COR-L47 (cell line): ENCODE results near the gene AGAP2.
"Not testable (repeated sequence)": the region's sequence is repeated elsewhere in the genome, so short reads cannot be mapped to it uniquely, and the experiment has no call there.

Source experiments
- DNase-seq: peaks from one replicate; lab custom pipeline; 2025; lab: John Stamatoyannopoulos, UW

AGAP2 gene

GRCh38 chr12:57738661-57739237, at the start of gene AGAP2:
TSS of gene AGAP2 (minus strand) at chr12:57738742. CDS start at chr12:57738246, 496 bp downstream.
- DNase-seq = peak; percentile 70

DNA sequence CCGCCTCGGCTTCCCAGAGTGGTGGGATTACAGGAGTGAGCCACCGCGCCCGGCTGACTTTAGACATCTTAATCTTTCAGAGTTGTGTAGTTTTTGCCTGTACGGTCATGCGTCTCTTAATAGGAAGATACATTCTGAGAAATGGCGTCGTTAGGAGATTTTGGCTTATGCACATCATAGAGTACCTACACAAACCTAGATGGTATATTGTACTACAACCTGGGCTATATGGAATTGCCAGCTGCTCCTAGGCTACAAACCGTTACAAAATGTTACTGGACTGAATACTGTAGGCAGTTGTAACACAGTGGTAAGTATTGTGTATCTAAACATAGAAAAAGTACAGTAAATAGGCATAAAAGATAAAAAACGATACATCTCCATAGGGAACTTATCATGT, 45.3 kb upstream of the AGAP2 start:
- no peak for DNase-seq

DNA sequence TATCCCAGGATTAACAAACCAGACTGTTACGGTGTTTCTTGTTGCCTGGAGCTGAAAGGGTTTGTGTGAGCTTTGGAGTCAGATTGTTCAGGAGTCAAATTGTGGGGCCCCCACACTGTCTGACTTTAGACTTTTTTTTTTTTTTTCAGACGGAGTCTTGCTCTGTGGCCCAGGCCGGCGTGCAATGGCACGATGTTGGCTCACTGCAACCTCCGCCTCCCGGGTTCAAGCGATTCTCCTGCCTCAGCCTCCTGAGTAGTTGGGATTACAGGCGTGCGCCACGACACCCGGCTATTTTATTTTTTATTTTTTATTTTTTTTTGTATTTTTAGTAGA, 44.9 kb upstream of the AGAP2 start:
- no peak for DNase-seq

DNA sequence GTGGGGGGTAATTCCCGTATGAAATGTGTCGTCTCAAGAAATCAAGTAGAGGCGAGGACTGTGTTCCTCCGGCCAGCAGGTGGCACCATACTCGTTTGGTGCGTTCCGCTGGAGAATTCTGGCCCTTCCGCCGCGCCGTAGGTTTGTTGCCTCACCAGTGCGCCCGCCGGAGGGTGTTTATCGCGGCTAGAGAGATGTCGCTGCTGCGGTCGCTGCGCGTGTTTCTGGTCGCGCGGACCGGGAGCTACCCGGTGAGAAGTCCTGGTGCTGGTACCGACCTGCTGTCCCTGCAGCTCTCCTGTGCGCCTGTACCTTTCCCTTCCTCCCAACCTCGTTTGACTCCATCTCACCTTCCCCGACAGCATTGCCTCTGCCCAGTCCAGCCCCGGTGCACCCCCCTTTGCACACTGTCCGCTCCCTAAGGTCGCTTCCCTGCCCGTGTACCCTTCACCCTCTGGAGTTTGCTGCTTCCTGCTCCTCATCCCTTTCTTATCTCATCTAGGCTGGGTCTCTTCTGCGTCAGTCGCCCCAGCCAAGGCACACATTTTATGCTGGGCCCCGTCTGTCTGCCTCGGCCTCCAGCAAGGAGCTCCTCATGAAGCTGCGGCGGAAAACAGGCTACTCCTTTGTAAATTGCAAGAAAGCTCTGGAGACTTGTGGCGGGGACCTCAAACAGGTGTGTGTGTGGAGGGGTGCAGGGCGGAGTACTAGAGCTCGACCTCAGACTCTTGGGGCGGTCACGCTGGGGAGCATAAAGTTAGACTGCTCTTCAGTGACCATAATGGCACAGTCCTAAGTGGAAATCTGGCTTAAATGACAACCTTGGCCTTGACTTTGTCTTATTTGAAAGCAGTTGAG, 44.3 kb upstream of the AGAP2 start, which contains the start of gene TSFM:
TSFM (plus strand) TSS at position 180 of the 858 bp plus-strand sequence; CDS start at position 195, 15 bp downstream.
- peak; percentile 96 for DNase-seq

DNA sequence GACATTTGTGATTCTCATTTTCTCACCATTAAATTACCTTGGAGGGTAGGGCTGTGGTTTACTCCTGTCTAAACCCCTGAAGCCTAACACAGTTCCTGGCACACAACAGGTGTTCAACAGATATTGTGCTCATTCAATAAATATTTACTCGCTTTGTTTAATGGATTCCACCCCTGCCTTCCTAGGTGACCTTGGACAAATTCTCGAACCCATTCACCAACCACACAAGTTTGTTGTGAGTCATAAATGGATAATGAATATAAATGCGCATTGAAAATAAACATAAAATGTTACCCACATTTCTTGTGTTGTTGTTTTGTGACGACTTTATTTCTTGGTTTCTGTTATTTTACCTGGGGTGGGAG, 43.7 kb upstream of the AGAP2 start:
- DNase-seq = no peak

DNA sequence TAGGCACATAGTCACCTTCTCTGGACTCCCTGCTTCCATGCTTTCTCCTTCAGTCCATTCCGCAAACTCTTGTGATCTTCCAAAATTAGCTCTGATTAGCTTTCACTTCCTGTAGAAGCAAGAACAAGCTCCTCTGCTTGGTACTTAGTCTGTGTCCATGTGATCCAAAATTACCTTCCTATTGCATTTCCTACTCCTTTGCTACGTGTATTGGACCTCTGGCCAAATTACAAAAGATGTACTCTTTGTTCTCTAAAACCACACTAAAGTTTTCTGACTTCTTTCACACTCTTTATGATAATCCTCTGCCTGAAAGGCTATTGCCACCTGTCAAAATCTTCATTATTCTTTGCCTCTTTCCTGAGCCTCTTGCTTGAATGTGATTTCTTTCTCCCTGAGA, 43.3 kb upstream of the AGAP2 start:
- no peak for DNase-seq

- no peak for DNase-seq
Measured at GRCh38 chr12:57781244-57781643, 42.7 kb upstream of the AGAP2 start.

DNA sequence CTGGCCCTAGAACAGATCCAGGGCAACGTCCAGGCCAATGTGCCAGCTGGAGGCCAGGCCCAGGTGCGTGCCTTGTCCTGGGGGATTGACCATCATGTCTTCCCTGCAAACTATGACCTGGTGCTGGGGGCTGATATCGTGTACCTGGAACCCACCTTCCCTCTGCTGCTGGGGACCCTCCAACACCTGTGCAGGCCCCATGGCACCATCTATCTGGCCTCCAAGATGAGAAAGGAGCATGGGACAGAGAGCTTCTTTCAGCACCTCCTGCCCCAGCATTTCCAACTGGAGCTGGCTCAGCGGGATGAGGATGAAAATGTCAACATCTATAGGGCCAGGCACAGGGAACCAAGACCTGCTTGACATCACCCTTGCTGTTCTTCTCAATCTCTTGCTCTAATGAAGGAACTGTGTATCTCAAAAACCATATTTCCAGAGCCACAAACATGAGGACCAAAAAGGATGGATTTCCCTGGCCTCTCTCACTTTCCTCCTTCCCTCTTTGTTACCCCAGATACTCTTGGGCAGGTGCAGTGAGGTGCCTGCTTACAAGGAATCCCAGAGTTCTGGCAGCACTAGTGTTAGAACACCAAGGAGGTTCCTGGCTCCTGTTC, 41.8 kb upstream of the AGAP2 start:
- no peak for DNase-seq

GRCh38 chr12:57779736-57780135, 41.2 kb upstream of the AGAP2 start:
- DNase-seq = no peak

DNA sequence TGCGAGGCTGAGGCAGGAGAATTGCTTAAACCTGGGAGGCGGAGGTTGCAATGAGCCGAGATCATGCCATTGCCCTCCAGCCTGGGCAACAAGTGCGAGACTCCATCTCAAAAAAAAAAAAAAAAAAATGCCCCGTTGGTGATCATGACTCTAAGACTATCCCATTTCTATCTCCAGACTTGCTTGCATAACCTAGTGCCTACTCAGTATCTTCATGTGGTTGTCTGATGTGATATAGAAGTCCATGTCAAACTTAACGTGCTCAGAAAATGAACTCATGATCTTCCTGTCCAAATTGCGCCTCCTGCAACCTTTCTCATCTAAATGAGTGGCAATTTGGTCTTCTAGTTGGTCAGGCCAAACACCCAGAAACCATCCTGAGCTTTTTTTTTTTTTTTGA, 39.4 kb upstream of the AGAP2 start:
- no peak for DNase-seq

GRCh38 chr12:57777367-57777766, 38.8 kb upstream of the AGAP2 start:
- DNase-seq = no peak

GRCh38 chr12:57776247-57776587, 37.7 kb upstream of the AGAP2 start:
- no peak for DNase-seq

DNA sequence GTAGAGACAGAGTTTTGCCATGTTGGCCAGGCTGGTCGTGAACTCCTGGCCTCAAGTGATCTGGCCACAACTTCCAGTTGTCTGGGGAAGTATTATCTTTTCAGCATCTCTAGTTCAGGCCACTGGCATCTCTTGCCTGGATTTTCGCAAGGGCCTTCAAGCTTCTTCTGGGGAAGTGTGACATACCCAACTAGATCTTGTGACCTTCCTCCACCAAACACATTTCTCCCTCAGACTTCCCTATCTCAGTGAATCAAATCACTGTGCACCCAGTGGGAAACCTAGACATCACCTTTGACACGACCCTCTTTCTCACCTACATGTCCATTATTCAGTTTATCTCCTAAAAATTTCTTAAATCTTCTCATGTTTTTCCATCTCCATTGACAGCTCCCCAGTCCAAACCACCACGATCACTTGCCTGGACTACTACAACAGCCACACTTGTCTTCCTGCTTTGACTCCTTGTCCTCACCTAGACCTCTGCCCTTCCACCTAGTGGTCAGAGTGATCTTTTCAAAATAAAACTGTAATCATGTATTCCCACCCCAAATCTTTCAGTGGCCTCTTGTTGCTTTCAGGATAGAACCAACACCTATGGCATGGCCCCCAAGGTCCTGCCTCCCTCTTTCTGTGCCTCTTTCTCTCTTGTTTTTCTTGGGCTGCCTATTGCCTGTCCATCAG, 37.2 kb upstream of the AGAP2 start:
- no peak for DNase-seq

- no peak for DNase-seq
Measured at GRCh38 chr12:57775044-57775443, 36.5 kb upstream of the AGAP2 start.

GRCh38 chr12:57774634-57775033, 36.1 kb upstream of the AGAP2 start:
- DNase-seq = not testable (repeated sequence)

DNA sequence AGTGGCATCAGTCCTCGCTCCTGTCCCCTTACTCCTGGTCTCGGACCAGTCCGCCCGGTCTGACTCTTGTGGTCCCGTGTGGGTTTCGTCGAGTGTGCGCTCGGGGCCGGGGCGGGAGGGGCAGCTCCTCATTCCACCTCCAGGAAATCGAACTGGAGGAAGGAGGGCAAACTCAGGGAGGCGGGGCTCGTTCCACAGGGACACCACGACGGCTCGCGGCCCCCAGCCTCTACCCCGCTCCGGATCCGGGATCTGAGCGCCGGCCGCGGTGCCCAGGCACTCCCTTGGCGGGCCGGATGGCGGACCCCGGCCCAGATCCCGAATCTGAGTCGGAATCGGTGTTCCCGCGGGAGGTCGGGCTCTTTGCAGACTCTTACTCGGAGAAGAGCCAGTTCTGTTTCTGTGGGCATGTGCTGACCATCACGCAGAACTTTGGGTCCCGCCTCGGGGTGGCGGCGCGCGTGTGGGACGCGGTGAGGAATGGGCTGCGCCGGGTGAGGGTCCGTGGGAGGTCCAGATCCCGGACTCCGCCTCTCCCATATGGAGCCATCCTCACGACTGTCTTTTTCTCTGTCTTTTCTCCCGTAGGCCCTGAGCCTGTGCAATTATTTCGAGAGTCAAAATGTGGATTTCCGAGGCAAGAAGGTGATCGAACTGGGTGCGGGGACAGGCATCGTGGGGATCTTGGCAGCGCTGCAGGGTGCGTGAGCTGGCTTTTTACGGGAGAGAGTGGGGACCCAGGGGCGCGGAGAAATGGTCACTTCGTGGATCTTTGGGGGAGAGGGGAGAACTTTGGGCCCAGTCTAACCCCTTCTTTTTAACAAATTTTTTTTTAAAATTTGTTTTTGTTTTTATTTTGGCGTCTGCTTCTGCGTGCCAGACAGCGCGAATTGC, 34.1 kb upstream of the AGAP2 start, which contains the start of gene EEF1AKMT3:
EEF1AKMT3 (plus strand) TSS at position 186 of the 894 bp plus-strand sequence; CDS start at position 297, 111 bp downstream.
- no peak for DNase-seq

DNA sequence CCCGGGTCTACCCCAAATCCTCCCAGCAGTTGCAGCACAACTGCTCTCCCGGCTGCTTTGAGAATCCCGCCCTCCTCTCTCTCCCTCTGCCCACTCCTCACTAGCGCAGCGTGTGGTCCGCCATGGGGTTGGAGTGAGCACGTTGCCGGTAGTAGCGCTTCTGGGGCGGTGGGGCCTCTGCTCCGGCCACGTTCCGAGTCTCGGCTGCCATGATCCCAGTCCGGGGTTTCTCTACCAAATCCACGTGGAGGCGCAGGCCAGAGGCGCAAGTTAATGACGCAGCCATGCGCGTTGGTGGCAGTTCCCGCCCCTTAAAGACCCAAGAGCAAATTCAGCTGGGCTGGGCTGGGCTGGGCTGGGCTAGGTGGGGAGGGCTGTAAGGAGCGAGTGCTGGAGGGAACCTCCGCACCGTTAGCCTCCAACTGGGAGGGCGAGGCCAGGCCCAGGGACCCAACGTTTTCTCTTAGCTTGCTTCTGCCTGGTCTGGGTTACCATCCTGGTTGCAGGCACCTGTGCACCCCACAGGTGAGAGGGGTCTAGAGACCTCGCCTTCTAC, 33.4 kb upstream of the AGAP2 start, which contains the start of gene METTL1:
METTL1 (minus strand) TSS at position 233 of the 556 bp plus-strand sequence; CDS start at position 211, 22 bp downstream.
- peak; percentile 93 for DNase-seq

GRCh38 chr12:57771236-57771872, 32.8 kb upstream of the AGAP2 start:
- peak; percentile 79 for DNase-seq

GRCh38 chr12:57770734-57771133, 32.2 kb upstream of the AGAP2 start:
- DNase-seq = no peak

DNA sequence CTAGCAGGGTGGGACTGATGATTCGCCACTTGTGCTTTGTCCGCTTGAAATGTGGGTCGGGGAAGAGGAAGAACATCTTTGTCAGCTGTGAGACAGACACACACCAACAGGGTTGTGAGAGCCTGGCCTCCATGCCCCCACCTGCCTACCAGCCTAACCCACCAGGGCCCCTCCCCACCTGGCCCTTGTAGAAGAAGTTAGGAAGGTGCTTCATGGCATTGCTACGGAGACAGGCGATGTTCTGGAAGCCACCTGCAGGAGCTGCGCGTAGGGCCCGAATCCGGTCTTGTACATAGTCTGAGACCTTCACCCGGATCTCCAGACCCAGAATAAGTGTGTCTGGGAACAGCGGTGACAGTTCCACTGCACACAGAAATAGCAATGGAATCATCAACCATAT, 31.1 kb upstream of the AGAP2 start:
- DNase-seq = no peak

DNA sequence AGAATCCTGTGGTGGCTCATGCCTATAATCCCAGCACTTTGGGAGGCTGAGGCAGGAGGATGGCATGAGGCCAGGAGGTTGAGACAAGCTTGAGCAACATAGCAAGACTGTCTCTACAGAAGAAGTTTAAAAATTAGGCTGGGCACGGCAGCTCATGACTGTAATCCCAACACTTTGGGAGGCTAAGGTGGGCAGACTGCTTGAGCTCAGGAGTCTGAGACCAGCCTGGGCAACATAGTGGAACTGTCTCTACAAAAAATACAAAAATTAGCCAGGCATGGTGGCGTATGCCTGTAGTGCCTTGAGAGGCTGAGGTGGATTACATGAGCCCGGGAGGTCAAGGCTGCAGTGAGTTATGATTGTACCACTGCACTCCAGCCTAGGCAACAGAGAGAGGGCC, 29.3 kb upstream of the AGAP2 start:
- no peak for DNase-seq
